SK-N-SH treated with all-trans-retinoic acid at 6 μM for 48 hours (cell line): ENCODE measurements around the gene HOXD1.

Experiments
- ARNTL ChIP-seq: fragments of 450-650 bp; formaldehyde crosslinking; IDR thresholded peaks from 2 replicates; pipeline ENCODE4 v1.5.0; 2020; ENCODE audit warnings: low read depth, mild to moderate bottlenecking, moderate library complexity, borderline replicate concordance
- CSRNP3 ChIP-seq: fragments of 250-450 bp; sonication (Bioruptor Pico); IDR thresholded peaks from 2 replicates; pipeline ENCODE4 v1.5.1; 2021; ENCODE audit warnings: mild to moderate bottlenecking, moderate library complexity
- TF ChIP-seq, protein P1 (sequence below): fragments of 250-450 bp; sonication (Bioruptor Pico); IDR thresholded peaks from 2 replicates; pipeline ENCODE4 v1.8.0; 2020; ENCODE audit warnings: mild to moderate bottlenecking, moderate library complexity, borderline replicate concordance

GRCh38 chr2:176234156-176234555 is 45.7 kb downstream of the HOXD1 start:
- TF ChIP-seq, protein P1, sequence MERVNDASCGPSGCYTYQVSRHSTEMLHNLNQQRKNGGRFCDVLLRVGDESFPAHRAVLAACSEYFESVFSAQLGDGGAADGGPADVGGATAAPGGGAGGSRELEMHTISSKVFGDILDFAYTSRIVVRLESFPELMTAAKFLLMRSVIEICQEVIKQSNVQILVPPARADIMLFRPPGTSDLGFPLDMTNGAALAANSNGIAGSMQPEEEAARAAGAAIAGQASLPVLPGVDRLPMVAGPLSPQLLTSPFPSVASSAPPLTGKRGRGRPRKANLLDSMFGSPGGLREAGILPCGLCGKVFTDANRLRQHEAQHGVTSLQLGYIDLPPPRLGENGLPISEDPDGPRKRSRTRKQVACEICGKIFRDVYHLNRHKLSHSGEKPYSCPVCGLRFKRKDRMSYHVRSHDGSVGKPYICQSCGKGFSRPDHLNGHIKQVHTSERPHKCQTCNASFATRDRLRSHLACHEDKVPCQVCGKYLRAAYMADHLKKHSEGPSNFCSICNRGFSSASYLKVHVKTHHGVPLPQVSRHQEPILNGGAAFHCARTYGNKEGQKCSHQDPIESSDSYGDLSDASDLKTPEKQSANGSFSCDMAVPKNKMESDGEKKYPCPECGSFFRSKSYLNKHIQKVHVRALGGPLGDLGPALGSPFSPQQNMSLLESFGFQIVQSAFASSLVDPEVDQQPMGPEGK (CRISPR knock-in tag): no peak
- TF ChIP-seq ARNTL: no peak
- no peak for TF ChIP-seq CSRNP3 (CRISPR knock-in tag)
